Activated T-cell treated with anti-CD3 and anti-CD28 coated beads, Interleukin-2, amount 50 U/mL, for 1 hour (primary cell): ENCODE data around the gene OR51I2.

Experiments used
- DNase-seq: peaks from one replicate; pipeline ENCODE4 v3.0.0-alpha.2; 2020

Gene OR51I2

GRCh38 chr11:5449023-5449422 is at the start of gene OR51I2:
TSS of gene OR51I2 (plus strand) at chr11:5449323. CDS start at chr11:5453489, 4,166 bp downstream.
- no peak for DNase-seq

GRCh38 chr11:5405173-5405572 is 44.0 kb upstream of the OR51I2 start:
- DNase-seq, result no peak

- DNase-seq, result no peak
Observed at GRCh38 chr11:5420993-5421392, 28.1 kb upstream of the OR51I2 start.

GRCh38 chr11:5421811-5422210 is 27.3 kb upstream of the OR51I2 start, which contains the start of gene OR51Q1:
TSS of gene OR51Q1 (plus strand) at chr11:5422111. CDS start at chr11:5422201, 90 bp downstream.
- no peak for DNase-seq

GRCh38 chr11:5423131-5423530 is 26.0 kb upstream of the OR51I2 start:
- DNase-seq, result no peak

GRCh38 chr11:5441414-5441813 is 7.7 kb upstream of the OR51I2 start, which contains the start of gene OR51I1:
TSS of gene OR51I1 (minus strand) at chr11:5441514. CDS start at chr11:5441514, 0 bp downstream.
- DNase-seq, result no peak

GRCh38 chr11:5443835-5444393 is 5.2 kb upstream of the OR51I2 start:
- no peak for DNase-seq

- DNase-seq, result no peak
Observed at GRCh38 chr11:5449432-5449831, 309 bp downstream of the OR51I2 start.

- DNase-seq, result no peak
Observed at GRCh38 chr11:5460983-5461621, 12.0 kb downstream of the OR51I2 start.

GRCh38 chr11:5467527-5467926 is 18.4 kb downstream of the OR51I2 start:
- DNase-seq, result no peak

GRCh38 chr11:5473921-5474320 is 24.8 kb downstream of the OR51I2 start:
- DNase-seq, result no peak

- no peak for DNase-seq
Observed at GRCh38 chr11:5476186-5476819, 27.2 kb downstream of the OR51I2 start.

GRCh38 chr11:5486003-5486402 is 36.9 kb downstream of the OR51I2 start:
- DNase-seq, result no peak

- no peak for DNase-seq
Observed at GRCh38 chr11:5486421-5486820, 37.3 kb downstream of the OR51I2 start.

GRCh38 chr11:5488385-5488784 is 39.3 kb downstream of the OR51I2 start, which contains the start of gene OR52D1:
TSS of gene OR52D1 (plus strand) at chr11:5488685. CDS start at chr11:5488707, 22 bp downstream.
- DNase-seq, result no peak

GRCh38 chr11:5488798-5489399 is 39.8 kb downstream of the OR51I2 start:
- no peak for DNase-seq

GRCh38 chr11:5489576-5490357 is 40.6 kb downstream of the OR51I2 start:
- DNase-seq, result no peak

- no peak for DNase-seq
Observed at GRCh38 chr11:5499671-5500070, 50.5 kb downstream of the OR51I2 start.

- no peak for DNase-seq
Observed at GRCh38 chr11:5500393-5500801, 51.3 kb downstream of the OR51I2 start.

- no peak for DNase-seq
Observed at GRCh38 chr11:5504403-5504921, 55.3 kb downstream of the OR51I2 start.

GRCh38 chr11:5505363-5506048 is 56.4 kb downstream of the OR51I2 start:
- DNase-seq, result no peak
